Peyer's patch (tissue), 4 donors: ENCODE measurements around the gene SGTA.

ENCODE experiments used
- POLR2A ChIP-seq, 2 donors: fragments of 450-650 bp; IDR thresholded peaks; one replicate each; pipeline ENCODE4 v1.5.1; 2017; ENCODE audit warnings: antibody characterized with exemption in 2 of 2, mild to moderate bottlenecking in 2 of 2, moderate library complexity in 2 of 2
- TF ChIP-seq, protein P1 (sequence below), 6 experiments: fragments of 450-650 bp in 4 of 6; fragments of 200-600 bp in 2 of 6; sonication (generic) in 1 of 6; IDR thresholded peaks; one replicate each; pipeline ENCODE4 v1.5.1; 2017 to 2019; ENCODE audit warnings: antibody characterized with exemption in 6 of 6, mild to moderate bottlenecking in 3 of 6, moderate library complexity in 1 of 6

DNA sequence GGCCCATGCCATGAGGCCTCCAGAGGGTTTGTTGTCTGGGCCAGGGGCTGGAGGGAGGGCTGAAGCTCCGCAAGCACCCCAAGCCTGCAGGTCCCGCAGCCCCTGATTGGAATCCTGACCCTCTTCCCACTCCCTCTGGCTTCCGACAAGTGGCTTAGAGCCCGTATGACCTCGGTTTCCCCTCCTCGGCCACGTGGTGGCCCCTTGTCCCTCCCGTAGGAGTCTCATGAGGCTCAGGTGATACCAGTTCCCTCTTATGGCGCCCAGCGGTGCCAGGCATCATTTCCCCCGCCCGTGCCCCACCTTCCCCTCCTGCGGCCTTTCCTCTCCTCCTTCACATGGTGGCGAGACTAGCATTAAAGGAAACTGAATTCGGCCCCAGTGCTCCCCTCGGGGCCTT, 8.4 kb upstream of the SGTA start:
- TF ChIP-seq, protein P1, sequence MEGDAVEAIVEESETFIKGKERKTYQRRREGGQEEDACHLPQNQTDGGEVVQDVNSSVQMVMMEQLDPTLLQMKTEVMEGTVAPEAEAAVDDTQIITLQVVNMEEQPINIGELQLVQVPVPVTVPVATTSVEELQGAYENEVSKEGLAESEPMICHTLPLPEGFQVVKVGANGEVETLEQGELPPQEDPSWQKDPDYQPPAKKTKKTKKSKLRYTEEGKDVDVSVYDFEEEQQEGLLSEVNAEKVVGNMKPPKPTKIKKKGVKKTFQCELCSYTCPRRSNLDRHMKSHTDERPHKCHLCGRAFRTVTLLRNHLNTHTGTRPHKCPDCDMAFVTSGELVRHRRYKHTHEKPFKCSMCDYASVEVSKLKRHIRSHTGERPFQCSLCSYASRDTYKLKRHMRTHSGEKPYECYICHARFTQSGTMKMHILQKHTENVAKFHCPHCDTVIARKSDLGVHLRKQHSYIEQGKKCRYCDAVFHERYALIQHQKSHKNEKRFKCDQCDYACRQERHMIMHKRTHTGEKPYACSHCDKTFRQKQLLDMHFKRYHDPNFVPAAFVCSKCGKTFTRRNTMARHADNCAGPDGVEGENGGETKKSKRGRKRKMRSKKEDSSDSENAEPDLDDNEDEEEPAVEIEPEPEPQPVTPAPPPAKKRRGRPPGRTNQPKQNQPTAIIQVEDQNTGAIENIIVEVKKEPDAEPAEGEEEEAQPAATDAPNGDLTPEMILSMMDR (IDR thresholded peaks at IDR 0.05) = no peak
- no peak for TF ChIP-seq POLR2A (IDR thresholded peaks at IDR 0.05)
